WI38 (cell line): ENCODE data around the gene PCDHB1.

Experiments
- H3K4me3 ChIP-seq: 2 replicates; pipeline ENCODE4 v1.5.1; 2011; ENCODE audit warnings: low read depth, mild to moderate bottlenecking, control low read depth, low read length
- CTCF ChIP-seq: IDR thresholded peaks from 2 replicates; pipeline ENCODE4 v1.5.1; 2012; ENCODE audit warnings: low read depth, mild to moderate bottlenecking, control low read depth, low read length

PCDHB1 gene

GRCh38 chr5:141007791-141008190 lies 43.4 kb upstream of the PCDHB1 start:
- no peak overlapping the region for H3K4me3 ChIP-seq
- no peak for TF ChIP-seq CTCF

GRCh38 chr5:141010047-141010793 lies 41.0 kb upstream of the PCDHB1 start:
- no peak overlapping the region for H3K4me3 ChIP-seq
- no peak for TF ChIP-seq CTCF

GRCh38 chr5:141017943-141018342 lies 33.2 kb upstream of the PCDHB1 start:
- TF ChIP-seq CTCF, result no peak
- no peak overlapping the region for H3K4me3 ChIP-seq

GRCh38 chr5:141022384-141022783 lies 28.8 kb upstream of the PCDHB1 start:
- H3K4me3 ChIP-seq, result no peak overlapping the region
- TF ChIP-seq CTCF, result no peak

GRCh38 chr5:141031006-141031405 lies 20.2 kb upstream of the PCDHB1 start:
- no peak for TF ChIP-seq CTCF
- H3K4me3 ChIP-seq, result no peak overlapping the region

- H3K4me3 ChIP-seq, result no peak overlapping the region
- TF ChIP-seq CTCF, result no peak
Measured at GRCh38 chr5:141032626-141033025, 18.5 kb upstream of the PCDHB1 start.

- no peak overlapping the region for H3K4me3 ChIP-seq
Measured at GRCh38 chr5:141039061-141039460, 12.1 kb upstream of the PCDHB1 start.

More at GRCh38 chr5:141039061-141039460, 12.1 kb upstream of the PCDHB1 start:
- TF ChIP-seq CTCF, result no peak
